ENCODE measurements around the gene CHRM5.

DNA sequence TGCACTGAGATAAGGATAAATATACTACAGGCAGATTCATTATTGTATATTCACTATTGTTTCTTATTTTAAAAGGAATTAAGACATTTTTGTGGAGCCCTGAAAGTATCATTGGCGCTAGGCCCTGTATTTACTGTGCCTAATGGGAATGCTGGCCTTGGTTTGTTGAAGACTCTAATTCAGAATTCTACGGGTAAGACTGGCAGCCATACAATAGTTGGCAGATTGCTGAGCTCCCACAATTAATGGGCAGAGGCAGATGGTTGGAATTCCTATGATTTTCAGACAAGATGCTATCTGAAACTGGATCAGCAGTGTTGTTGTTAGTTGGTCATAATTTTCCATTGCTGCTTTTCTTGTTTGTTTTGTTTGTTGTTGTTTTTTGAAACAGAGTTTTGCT is 148.3 kb downstream of the CHRM5 start:
- no peak for TF ChIP-seq CTBP2 (IDR thresholded peaks at IDR 0.05; ENCODE audit: borderline replicate concordance, insufficient read depth, insufficient read length, low read length)
- TF ChIP-seq TBP (IDR thresholded peaks at IDR 0.05; ENCODE audit: low read depth, low read length), result no peak
- no peak for TF ChIP-seq MAX (IDR thresholded peaks at IDR 0.05)
- TF ChIP-seq, protein P1, sequence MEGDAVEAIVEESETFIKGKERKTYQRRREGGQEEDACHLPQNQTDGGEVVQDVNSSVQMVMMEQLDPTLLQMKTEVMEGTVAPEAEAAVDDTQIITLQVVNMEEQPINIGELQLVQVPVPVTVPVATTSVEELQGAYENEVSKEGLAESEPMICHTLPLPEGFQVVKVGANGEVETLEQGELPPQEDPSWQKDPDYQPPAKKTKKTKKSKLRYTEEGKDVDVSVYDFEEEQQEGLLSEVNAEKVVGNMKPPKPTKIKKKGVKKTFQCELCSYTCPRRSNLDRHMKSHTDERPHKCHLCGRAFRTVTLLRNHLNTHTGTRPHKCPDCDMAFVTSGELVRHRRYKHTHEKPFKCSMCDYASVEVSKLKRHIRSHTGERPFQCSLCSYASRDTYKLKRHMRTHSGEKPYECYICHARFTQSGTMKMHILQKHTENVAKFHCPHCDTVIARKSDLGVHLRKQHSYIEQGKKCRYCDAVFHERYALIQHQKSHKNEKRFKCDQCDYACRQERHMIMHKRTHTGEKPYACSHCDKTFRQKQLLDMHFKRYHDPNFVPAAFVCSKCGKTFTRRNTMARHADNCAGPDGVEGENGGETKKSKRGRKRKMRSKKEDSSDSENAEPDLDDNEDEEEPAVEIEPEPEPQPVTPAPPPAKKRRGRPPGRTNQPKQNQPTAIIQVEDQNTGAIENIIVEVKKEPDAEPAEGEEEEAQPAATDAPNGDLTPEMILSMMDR (IDR thresholded peaks at IDR 0.05; ENCODE audit: control extremely low read depth in 1 of 3, insufficient read depth in 1 of 3, low read depth in 1 of 3, low read length in 3 of 3), result no peak
- no peak for TF ChIP-seq MAFK (IDR thresholded peaks at IDR 0.05; ENCODE audit: low read depth, low read length)
- no peak for TF ChIP-seq CHD2 (IDR thresholded peaks at IDR 0.05; ENCODE audit: low read length)
- no peak for TF ChIP-seq FOSL1 (IDR thresholded peaks at IDR 0.05; ENCODE audit: insufficient read depth, low read depth, low read length)
- no peak for TF ChIP-seq CEBPB (IDR thresholded peaks at IDR 0.05; ENCODE audit: low read depth, low read length)
- no peak for TF ChIP-seq PHF8 (conservative IDR thresholded peaks at IDR 0.05; ENCODE audit: low read depth, low read length)
- TF ChIP-seq POLR2AphosphoS5 (IDR thresholded peaks at IDR 0.05; ENCODE audit: low read depth, low read length), result no peak
- TF ChIP-seq HDAC2 (IDR thresholded peaks at IDR 0.05; ENCODE audit: borderline replicate concordance in 1 of 2, low read depth in 2 of 2, low read length in 2 of 2), result no peak
